Measurements from ENCODE around the gene SLC25A51. TPM values are rescaled to one million over a fixed set of nuclear protein-coding genes. Genes with fewer than 3 reads are reported as not detected.

The SLC25A51 gene
- total RNA-seq, 2 donors from 2014 or later, result 20.2 to 21.6 TPM

GRCh38 chr9:37946041-37946440 is 42.1 kb upstream of the SLC25A51 start:
- 96% methylated on average over 8 of the region's 8 CpGs for WGBS
- Histone ChIP-seq H3K4me3 (no peak overlapping the region), H3K27me3 (replicated peaks; ENCODE audit: insufficient read depth) (no peaks in the 10 kb centered on the region), H3K27ac (no peak overlapping the region), H3K4me1 (replicated peaks) (peaks cover 8% of the 10 kb centered on the region), H3K36me3 (peaks cover 0 to 7% of the 10 kb centered on the region in 2 donors), H3K9me3 (no peaks in the 10 kb centered on the region)
- intact Hi-C loops (cut with DNase I), result no loop called here
- no peak for DNase-seq (ENCODE audit: low spot score)
- TF ChIP-seq CTCF (IDR thresholded peaks at IDR 0.05) (no peak), POLR2AphosphoS5 (IDR thresholded peaks at IDR 0.05) (no peak)

GRCh38 chr9:37944671-37945481 is 40.9 kb upstream of the SLC25A51 start:
- Histone ChIP-seq H3K27me3 (replicated peaks; ENCODE audit: insufficient read depth) (no peaks in the 10 kb centered on the region), H3K27ac (peak overlapping the region in 1 of 2 donors; percentile 4), H3K9me3 (no peaks in the 10 kb centered on the region), H3K4me1 (replicated peaks) (peaks cover 8% of the 10 kb centered on the region), H3K36me3 (peaks cover 0 to 7% of the 10 kb centered on the region in 2 donors), H3K4me3 (no peak overlapping the region)
- WGBS, result 66% methylated on average over 7 of the region's 9 CpGs
- TF ChIP-seq CTCF (IDR thresholded peaks at IDR 0.05) (no peak), POLR2AphosphoS5 (IDR thresholded peaks at IDR 0.05) (no peak), POLR2A (IDR thresholded peaks at IDR 0.05) (no peak)
- no peak for DNase-seq (ENCODE audit: low spot score)
- intact Hi-C loops (cut with DNase I), result no loop called here

GRCh38 chr9:37944266-37944650 is 40.3 kb upstream of the SLC25A51 start:
- WGBS, result 59% methylated on average over 7 of the region's 7 CpGs
- no peak for TF ChIP-seq CTCF (IDR thresholded peaks at IDR 0.05)
- no peak for TF ChIP-seq POLR2A (IDR thresholded peaks at IDR 0.05)
- no peak for TF ChIP-seq POLR2AphosphoS5 (IDR thresholded peaks at IDR 0.05)
- no peak overlapping the region for H3K4me3 ChIP-seq
- intact Hi-C loops (cut with DNase I), result no loop called here
- peak overlapping the region in 1 of 2 donors; percentile 4 for H3K27ac ChIP-seq
- H3K4me1 ChIP-seq (replicated peaks), result peaks cover 9% of the 10 kb centered on the region
- no peak for DNase-seq (ENCODE audit: low spot score)
- peaks cover 0 to 7% of the 10 kb centered on the region in 2 donors for H3K36me3 ChIP-seq
- no peaks in the 10 kb centered on the region for H3K27me3 ChIP-seq (replicated peaks; ENCODE audit: insufficient read depth)
- H3K9me3 ChIP-seq, result no peaks in the 10 kb centered on the region

- H3K36me3 ChIP-seq, result peaks cover 0 to 7% of the 10 kb centered on the region in 2 donors
- TF ChIP-seq POLR2AphosphoS5 (IDR thresholded peaks at IDR 0.05), result peak; percentile 39
- TF ChIP-seq CTCF (IDR thresholded peaks at IDR 0.05), result no peak
- 27% methylated on average over 12 of the region's 12 CpGs for WGBS
Observed at GRCh38 chr9:37943345-37944265, 39.7 kb upstream of the SLC25A51 start.

More at GRCh38 chr9:37943345-37944265, 39.7 kb upstream of the SLC25A51 start:
- Histone ChIP-seq H3K27me3 (replicated peaks; ENCODE audit: insufficient read depth) (no peaks in the 10 kb centered on the region), H3K27ac (peak overlapping the region in 1 of 2 donors; percentile 4), H3K9me3 (no peaks in the 10 kb centered on the region), H3K4me3 (no peak overlapping the region), H3K4me1 (replicated peaks) (peaks cover 15% of the 10 kb centered on the region)
- peak; percentile 45 for DNase-seq (ENCODE audit: low spot score)
- intact Hi-C loops (cut with DNase I), result no loop called here

Data from prostate gland (tissue), 2 donors.